ENCODE data around the gene PCCA.
"Not testable (repeated sequence)": the region's sequence is repeated elsewhere in the genome, so short reads cannot be mapped to it uniquely, and the experiment has no call there.

PCCA gene

DNA sequence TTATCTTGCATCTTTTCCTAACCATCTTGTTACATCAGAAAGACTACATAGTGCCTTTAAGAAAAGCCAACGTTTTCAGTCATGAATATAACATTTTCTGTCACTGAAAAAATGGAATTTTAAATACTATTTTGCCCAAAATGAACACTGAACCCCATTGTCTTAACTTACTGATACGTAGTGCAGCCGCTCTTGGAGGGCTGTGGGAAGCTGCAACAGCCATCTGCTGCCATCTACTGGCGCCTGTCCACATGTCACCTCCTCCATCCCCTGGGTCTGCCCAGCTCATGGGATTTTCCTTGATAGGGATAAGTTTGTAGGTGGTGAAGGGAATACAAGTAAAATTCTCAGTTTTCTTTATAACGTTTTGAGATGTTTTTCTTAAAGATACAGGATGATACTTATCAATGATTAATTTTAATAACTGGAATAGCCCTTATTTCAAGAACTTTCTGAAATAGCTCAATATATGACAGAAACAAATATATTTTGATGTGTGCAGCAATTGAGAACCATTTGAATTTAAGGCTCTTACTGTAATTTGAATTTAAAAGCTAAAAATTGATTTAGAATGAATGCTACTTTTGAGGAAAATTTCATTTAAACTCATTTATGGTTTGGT lies 426.0 kb downstream of the PCCA start:
- peak; percentile 63 to 72 for DNase-seq

DNA sequence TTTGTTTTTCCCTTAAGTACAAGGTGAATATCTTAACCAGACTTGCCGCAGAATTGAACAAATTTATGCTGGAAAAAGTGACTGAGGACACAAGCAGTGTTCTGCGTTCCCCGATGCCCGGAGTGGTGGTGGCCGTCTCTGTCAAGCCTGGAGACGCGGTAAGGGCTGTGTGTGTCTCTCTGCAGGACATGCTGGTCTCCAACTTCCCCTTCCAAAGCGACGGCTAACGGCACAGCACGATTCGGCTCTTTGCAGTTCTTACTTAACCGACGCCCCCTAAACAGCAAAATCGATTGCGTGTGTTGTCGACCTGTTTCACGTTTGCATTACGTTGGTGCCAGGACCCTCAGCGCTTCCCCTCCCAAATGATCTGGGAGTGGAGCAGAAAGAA lies 426.5 kb downstream of the PCCA start:
- DNase-seq = no peak

DNA sequence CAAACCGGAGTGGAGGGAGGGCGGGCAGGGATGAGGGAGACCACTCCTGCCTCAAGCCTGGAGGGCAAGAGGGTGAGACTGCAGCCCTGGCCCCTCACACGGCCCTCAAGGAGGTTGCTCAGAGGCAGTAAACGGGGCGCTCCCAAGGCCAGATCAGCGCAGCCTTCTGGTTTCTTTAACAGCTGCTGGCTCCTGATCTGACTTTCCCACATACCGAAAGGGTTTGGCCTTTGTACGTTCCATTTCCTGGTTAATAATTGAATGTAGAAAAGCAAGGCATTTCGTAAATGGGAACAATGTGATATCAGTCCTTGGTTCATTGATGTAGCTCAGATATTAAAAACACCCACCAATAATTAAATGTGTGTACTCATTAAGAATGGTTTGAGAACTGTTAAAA lies 428.2 kb downstream of the PCCA start:
- no peak for DNase-seq

DNA sequence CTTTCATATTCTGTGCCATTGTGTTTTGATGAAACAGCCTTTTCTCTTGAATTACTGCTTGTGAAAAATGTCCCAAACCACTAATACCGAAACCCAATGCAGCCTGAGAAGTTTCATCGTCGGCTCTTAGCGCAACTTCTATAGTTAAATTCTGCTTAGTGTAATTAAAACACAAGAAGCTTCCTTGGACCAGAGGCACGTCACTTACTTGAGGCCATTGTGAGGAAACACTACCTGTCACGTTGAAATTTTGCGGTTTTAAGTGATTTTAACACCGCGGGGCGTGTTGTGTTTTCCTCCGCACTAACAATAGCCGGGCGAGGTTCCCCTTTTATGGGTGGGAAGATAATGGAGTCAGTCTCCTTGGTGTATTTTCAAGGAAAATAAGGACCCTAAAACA lies 428.8 kb downstream of the PCCA start:
- DNase-seq = no peak

DNA sequence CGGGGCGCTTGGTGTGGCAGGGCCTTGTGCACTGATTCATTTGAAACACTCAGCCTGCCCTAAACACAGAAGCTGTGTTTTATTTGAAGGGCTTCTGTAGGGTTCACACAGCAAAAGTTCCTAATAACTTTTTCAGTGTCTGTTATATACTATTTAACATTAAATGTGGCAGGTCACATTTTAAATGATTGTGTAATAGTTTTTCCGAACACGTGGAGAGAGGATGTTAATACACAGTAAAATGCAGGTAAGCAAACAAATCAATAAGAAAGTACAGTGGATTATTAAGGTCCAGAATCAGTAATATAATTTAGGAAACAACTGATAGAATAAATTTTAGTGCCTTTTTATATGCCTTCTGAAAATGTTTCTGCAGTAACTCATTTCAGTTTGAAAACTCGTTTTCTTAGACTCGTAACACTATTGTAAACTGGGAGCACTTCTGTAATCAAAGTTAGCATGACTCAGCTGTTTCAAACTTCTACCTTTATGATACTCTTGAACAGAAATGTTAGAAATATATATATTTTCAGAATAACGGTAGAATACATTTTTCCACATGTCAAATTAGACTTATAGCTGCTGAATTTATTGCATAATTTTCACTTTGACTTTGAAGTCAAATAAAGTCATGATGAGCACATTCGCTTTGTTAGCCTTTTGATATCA lies 429.6 kb downstream of the PCCA start:
- DNase-seq = no peak

DNA sequence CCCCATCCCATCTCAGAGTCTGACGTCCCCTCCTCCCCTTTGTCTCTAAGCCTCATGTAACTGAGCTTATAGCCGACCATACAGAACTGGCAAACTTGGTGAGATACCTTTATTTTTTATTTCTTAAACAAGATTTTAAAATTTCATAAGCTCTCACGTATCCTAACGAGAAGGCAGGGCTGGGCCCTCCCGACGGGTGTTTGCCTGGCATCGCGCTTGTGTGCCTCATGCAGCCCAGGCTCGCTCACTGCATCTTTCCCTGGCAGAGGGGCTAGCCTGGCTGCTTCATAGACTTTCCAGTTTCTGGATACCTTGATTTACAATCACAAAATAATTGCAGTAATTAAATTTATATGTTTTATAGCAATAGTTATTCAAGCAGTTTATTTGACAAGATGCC lies 430.7 kb downstream of the PCCA start:
- no peak for DNase-seq

DNA sequence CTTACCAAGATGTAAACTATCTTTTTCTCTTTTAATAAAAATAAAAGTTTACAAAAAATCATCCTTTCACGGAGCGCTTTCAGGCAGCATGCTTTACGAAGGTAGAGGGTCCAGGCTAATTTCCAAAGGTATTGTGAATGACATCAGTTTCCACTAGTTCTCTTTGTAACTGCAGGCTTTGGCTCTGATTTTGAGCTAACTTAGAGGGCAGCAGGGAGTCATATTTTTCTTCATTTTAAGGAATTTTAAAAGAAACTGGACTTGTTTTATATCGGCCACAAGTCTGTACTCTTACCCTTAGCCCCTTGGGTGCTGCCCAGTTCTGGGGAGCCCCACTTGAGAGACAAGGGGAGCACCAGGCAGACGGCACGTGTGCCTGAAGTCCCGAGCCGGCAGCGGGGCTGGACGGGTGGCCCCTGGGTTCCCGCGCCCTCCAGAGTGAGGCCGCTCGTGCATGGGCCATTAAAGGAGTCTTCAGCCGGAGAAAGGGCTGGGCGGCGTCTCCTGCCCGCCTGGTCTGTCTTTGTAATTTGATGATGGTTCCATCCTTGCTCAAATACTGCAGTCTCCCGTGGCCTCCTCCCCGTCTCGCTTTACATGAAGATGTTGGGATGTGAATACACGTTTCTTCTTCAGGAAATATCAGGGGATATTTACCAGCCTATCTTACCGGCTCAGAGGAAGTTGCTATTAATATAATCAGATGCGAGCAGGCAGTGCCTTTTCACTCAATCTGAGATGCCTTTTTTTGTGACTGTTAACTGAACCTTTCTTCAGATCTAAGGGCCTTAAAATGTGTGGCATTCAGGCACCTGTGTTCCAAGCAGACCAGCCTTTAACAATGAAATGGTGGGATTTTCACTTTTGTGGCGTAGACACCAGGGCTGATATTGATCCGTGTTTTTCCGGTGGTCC lies 432.3 kb downstream of the PCCA start:
- DNase-seq = no peak

DNA sequence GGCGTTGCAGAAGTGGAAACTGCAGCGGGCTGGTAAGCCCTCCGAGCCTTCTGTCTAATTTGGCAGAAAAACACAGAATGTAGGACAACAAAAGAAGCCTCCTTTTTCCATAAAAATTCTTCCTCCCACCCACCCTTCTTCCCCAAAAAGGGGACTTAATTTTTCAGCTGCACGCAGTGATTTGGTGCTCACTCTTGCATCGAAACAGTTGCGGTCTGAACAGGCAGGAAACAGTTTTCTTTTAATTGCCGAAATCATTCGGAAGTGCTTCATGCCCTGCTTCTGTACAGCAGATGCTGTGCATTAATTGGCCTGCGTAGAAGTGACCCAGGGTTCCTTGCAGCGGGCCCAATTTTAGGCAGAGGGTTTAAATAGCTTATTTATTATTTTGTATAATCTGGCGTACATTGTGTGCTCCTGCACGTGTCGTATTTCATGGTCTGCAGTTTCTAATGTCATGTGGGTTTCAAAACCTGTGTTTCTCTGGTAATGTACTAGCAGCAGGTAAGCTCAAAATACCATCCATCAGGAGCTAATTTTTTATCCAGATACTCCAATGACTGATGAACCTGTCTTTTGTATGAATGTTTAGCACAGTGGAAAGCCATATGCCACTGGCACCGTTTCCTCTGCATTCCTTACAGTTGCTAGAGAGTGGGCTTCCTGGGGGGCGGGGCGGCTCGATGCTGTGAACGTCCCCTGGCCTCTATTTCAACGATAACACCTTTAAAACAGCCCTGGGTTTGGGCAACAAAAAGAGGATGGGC lies 433.1 kb downstream of the PCCA start:
- DNase-seq = no peak

DNA sequence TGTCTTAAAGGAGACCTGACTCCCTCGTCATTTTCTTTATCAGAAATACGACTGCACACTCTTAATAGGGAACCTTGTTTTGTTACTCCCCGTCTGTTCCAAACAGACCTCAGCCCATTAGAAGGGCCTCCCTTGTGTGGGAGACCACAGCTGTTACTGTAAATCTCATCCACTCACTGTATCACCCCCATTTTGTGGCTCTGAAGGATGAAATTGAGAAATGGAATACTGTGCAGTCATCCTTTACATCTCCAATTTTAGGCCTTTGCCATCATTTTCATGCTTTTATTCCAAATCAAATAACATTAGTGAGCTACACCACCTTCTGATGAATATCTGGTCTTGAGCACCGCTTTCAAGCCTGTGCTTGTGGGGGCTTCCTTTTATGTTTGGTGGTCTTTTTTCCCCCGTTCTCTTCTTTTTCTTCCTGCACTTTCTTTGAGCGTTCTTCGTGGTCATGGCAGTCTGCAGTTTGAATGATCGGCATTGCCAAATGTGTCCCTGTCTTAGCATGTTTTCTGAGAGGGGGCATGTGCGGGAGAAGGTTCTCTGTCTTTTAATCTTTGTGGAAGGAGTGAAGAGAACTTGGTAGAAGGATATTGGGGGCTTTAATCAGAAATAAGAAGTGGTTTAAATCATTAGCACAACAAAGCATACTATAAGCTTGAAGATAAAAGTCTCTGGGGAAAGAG lies 433.9 kb downstream of the PCCA start:
- DNase-seq = no peak

DNA sequence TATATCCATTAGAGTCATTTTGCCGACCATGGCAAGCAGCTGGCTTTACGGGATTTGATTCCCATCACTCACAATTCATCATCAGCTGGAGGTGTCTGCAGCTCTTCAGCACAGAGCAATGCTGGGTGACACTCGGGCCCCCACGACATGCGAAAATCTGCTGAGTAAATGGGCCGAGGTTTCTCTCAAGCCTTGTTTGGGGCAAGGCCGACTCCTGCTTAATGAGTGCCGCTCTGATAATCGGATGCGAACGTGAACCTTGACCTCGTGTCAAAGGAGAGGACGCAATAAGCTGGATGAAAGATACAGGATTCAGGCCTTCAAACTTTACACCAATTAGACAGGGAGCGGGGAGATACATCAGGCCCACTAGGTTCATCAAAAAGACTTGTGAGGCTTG lies 434.5 kb downstream of the PCCA start:
- DNase-seq = no peak

DNA sequence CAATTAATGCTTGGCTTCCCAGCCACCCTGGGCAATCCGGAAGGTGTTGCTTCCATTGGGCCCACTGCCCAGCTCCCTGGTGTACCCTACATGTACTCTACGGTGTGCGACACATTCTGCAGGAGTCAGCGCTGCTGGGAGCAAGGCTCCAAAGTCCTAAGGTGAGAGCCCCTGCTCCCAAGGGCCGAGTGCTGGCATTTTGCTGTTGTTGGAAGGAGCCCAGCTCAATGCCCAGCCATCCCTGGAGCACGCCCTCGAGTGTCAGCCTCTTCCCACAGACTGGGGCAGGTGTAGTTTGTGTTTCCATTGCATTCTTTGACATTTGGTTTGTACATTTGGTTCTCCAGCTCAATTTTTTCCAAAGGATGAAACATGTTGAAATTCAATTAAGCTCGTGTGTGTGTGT lies 435.1 kb downstream of the PCCA start:
- DNase-seq = no peak

DNA sequence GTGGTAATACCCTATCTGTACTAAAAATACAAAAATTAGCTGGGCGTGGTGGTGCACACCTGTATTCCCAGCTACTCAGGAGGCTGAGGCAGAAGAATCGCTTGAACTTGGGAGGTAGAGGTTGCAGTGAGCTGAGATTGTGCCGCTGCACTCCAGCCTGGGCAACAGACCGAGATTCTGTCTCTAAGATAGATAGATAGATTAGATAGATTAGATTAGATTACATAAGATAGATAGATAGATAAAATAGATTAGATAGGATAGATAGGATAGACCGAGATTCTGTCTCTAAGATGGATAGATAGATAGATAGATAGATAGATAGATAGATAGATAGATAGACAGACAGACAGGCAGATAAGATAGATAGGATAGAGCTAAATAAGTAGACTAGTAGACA lies 435.8 kb downstream of the PCCA start:
- DNase-seq = not testable (repeated sequence)

DNA sequence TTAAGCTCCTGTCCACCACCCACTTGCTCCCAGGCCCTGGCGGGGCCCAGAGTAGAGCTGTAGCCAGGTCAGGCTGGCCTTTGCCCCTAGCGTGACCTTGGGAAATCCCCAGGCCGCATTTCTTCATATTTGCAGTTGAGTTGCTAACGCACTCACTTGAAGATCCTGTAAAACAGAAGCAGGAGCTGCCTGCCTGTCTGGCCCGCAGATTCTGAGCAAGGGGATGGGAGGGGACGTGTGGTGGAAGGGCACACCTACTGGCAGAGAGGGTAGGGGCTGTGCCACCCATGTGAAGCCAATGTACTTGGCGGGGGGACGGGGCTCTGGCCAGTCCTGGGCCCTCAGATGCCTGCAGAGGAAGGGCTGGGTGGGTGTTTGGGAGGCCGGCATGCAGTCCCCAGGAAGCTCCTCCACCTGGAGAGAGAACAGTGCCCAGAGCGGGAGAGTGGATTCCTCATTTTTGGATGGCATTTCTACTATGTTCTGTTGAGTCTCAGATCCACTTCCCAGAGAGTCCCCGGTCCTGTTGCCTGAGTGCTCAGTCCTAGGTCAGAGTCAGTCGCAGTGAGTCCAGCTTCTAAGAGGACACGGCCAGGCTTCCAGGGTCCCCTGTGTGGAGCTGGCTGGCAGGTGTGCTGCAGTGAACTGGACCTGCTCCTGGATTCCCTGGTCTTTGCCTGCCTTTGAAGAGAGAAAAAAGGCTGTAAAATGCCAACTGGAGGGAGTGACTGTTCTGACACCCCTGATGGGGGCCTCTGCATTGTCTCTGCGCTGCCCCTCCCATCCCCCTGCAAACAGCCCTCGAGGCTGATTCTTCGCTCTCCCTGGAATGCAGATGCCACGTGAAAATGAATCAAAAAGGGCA lies 436.8 kb downstream of the PCCA start:
- DNase-seq = no peak

DNA sequence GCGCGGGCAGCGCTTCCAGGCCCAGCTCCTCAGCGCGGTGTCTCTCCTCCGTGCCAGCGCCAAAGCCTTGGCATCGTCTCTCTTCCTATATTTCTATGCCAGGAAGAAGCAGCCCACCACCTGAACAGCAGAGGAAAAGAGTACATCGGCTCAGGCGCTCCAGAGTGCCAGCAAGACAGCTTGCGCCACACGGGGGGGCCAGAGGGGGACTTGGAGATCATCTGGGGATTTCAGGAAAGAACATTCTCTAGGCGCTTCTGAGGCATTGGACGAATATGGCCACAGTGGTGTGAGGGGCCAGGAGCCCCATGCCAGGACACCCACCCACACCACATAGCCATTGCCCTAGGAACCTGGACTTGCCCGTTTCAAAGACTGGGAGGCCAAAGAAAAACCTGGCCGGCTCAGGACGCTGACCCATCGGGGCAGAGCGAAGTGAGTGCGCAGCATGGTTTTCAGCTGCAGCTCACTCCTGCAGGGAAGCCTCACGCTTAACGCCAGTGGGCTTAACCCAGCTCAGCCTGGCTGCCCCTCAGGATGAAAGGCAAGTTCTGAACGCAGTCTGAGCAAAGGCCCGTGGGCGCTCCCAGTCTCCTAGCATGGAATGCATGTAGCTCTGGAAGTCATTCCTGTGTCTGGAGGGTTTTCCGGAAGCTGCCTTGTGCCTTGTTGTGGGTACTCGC lies 437.6 kb downstream of the PCCA start:
- no peak for DNase-seq

DNA sequence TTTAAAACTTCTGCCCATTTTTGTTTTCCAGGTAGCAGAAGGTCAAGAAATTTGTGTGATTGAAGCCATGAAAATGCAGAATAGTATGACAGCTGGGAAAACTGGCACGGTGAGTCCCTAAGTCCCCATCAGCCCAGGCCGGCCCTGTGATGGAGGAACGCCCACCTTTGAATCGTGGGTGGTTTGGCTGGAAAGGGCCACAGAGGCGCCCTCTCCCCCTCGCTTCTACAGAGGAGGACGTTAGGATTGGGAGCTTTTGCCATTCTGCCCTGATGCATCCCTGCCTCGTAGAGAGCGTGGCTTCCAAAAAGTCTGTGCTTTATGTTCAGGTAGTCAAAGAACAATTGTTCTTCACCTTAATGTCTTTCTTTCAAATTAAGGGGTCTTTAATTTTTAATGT lies 438.8 kb downstream of the PCCA start:
- DNase-seq = no peak

DNA sequence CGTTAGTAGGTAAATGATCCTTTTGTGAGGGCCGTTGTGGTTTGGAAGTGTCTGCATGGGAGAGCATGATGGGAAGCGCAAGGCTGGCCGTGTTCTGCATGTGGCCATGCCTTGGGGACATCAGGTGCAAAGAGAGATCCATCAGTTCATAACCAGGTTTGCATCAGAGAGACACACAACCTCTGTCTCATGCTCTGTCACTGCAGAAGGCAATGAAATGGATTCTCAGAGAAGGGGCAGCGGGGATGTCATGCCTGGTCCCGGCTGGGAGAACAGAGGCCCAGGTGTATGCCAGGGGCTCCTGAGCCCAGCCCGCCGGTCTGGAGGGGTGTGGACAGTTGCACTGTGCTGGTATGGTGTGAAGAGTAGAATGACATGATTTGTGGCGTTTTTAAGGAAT lies 439.5 kb downstream of the PCCA start:
- no peak for DNase-seq

DNA sequence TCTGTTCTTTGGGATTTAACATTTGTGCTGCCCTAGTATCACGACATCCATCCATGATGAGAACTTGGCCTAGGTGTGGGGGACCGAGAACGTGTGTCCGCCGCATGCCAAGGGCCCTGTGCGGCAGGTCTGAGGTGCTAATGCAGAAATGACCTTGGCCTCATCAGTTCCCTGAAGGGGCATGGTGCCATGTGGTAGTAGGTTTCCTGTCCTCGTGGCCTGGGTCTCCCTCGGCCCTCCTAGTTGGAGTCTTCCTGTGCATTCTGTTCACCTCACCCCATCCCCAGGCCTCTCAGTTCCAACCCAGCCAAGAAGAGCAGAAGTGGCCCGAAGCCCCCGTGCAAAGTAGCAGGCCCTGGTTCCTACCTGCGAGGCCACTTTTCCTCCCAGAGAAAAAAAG lies 439.9 kb downstream of the PCCA start:
- DNase-seq = no peak

DNA sequence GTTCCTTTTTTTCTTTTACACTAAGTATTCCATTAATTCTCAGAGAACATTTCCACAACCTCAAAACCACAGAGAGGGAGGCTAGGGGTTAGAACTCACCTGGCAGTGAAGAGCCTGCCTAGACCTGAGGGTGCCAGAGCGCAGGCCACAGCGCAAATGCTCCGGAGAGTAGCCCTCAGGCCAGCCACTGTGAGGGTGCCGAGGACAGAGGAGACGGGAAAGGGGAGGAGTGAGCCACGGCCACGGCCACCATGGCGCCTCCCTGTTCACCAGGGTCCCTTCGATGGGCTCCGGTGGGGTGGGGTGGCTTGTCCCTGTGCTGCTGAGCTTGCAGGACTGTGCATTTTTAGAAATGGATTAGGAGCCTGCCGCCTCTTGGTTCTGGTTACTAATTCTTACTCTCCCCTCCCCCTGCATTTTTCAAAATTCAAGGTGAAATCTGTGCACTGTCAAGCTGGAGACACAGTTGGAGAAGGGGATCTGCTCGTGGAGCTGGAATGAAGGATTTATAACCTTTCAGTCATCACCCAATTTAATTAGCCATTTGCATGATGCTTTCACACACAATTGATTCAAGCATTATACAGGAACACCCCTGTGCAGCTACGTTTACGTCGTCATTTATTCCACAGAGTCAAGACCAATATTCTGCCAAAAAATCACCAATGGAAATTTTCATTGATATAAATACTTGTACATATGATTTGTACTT lies 440.9 kb downstream of the PCCA start:
- DNase-seq = no peak

DNA sequence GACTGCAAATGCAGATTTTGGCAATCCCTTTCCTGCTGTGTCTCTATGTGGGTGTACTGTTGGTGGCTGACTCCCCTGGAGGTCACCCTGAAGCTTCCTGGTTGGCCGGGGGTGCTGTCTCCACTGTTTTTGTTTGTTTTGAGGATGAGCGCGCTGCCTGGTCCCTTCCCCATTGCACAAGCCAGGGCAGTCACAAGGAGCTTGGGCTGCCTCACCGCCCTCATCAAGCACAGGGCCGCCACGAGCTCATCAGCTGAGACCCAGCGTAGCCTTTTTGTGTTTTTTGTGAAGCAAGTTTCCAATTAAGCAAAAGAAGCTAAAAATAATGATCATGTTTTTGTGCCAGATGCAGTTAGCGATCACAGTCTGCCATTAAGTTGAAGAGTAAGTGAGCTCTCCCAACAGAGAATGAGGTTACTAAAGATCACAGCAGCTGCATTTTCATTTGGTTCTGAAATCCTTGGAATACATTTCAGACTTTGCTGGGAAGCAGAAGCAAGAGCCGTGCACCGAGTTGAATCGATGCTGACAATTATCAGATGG lies 441.8 kb downstream of the PCCA start:
- DNase-seq = no peak
